ENCODE measurements around the gene FAM237B. TPM values are rescaled to one million over a fixed set of nuclear protein-coding genes. Genes with fewer than 3 reads are reported as not detected.

FAM237B gene
- total RNA-seq, 1 experiment from 2014 or later, result not detected

GRCh38 chr7:90349305-90349704, 28.2 kb upstream of the FAM237B start:
- H3K27ac Mint-ChIP-seq (ENCODE audit: unreplicated experiment), result peak overlapping the region; percentile 45
- H3K36me3 Mint-ChIP-seq (ENCODE audit: insufficient read depth, unreplicated experiment), result peaks cover 6% of the 10 kb centered on the region
- H3K4me1 ChIP-seq, result peaks cover 15% of the 10 kb centered on the region
- H3K36me3 ChIP-seq (ENCODE audit: control insufficient read depth, insufficient read depth, low read length), result no peaks in the 10 kb centered on the region
- BruUV-seq (replicated peaks), result no TSS peak
- intact Hi-C loops (cut with micrococcal nuclease; ENCODE audit: unreplicated experiment), result loop anchor here (5.0 kb wide), 1 partner anchor 197 kb away; the partner anchor contains the start of gene STEAP1
- no peaks in the 10 kb centered on the region for H3K27me3 ChIP-seq (replicated peaks; ENCODE audit: control insufficient read depth, insufficient read depth, low read length)
- no peaks in the 10 kb centered on the region for H3K9me3 ChIP-seq
- peaks cover 32% of the 10 kb centered on the region for H3K4me1 Mint-ChIP-seq (ENCODE audit: low read depth, unreplicated experiment)
- H3K4me3 ChIP-seq (ENCODE audit: low read depth, low read length), result no peak overlapping the region
- peak in 1 of 2 experiments; percentile 50 for DNase-seq
- TF ChIP-seq CTCF (IDR thresholded peaks at IDR 0.05; ENCODE audit: insufficient read depth in 1 of 2, low read depth in 1 of 2, low read length in 1 of 2, severe bottlenecking in 1 of 2, unreplicated experiment in 1 of 2), result no peak
- ChIA-PET POLR2A (no interaction called here), CTCF (no interaction called here)
- no peaks in the 10 kb centered on the region for H3K27me3 Mint-ChIP-seq (ENCODE audit: insufficient read depth, unreplicated experiment)
- peak overlapping the region; percentile 30 for H3K4me3 Mint-ChIP-seq (ENCODE audit: unreplicated experiment)
- no peaks in the 10 kb centered on the region for H3K9me3 Mint-ChIP-seq (ENCODE audit: unreplicated experiment)

- intact Hi-C loops (cut with micrococcal nuclease; ENCODE audit: unreplicated experiment), result loop anchor here (5.0 kb wide), 1 partner anchor 195 kb away; the partner anchor contains the start of gene STEAP1
- Mint-ChIP-seq H3K4me1 (ENCODE audit: low read depth, unreplicated experiment) (peaks cover 32% of the 10 kb centered on the region), H3K36me3 (ENCODE audit: insufficient read depth, unreplicated experiment) (peaks cover 6% of the 10 kb centered on the region), H3K27me3 (ENCODE audit: insufficient read depth, unreplicated experiment) (no peaks in the 10 kb centered on the region), H3K4me3 (ENCODE audit: unreplicated experiment) (peak overlapping the region; percentile 86), H3K27ac (ENCODE audit: unreplicated experiment) (no peak overlapping the region), H3K9me3 (ENCODE audit: unreplicated experiment) (no peaks in the 10 kb centered on the region)
- no peak for TF ChIP-seq CTCF (IDR thresholded peaks at IDR 0.05; ENCODE audit: insufficient read depth in 1 of 2, low read depth in 1 of 2, low read length in 1 of 2, severe bottlenecking in 1 of 2, unreplicated experiment in 1 of 2)
- H3K9me3 ChIP-seq, result no peaks in the 10 kb centered on the region
- peaks cover 15% of the 10 kb centered on the region for H3K4me1 ChIP-seq
- BruUV-seq (replicated peaks), result no TSS peak
- no peaks in the 10 kb centered on the region for H3K27me3 ChIP-seq (replicated peaks; ENCODE audit: control insufficient read depth, insufficient read depth, low read length)
- no peak for DNase-seq
- no peaks in the 10 kb centered on the region for H3K36me3 ChIP-seq (ENCODE audit: control insufficient read depth, insufficient read depth, low read length)
- H3K4me3 ChIP-seq (ENCODE audit: low read depth, low read length), result peak overlapping the region; percentile 86
- POLR2A ChIA-PET, result no interaction called here
- CTCF ChIA-PET, result no interaction called here
Observed at GRCh38 chr7:90347759-90348158, 26.7 kb upstream of the FAM237B start.

- ChIA-PET CTCF (interaction anchor here (0.6 to 1.4 kb wide), 4 partner anchors 15 to 62 kb away, joined by 3 to 4 read pairs (median 3); no protein-coding TSS in a partner anchor), POLR2A (no interaction called here)
- Mint-ChIP-seq H3K27ac (ENCODE audit: unreplicated experiment) (peak within 1 kb of the TSS; percentile 94), H3K27me3 (ENCODE audit: insufficient read depth, unreplicated experiment) (no peaks in the 10 kb centered on the region), H3K4me1 (ENCODE audit: low read depth, unreplicated experiment) (peaks cover 32% of the 10 kb centered on the region), H3K36me3 (ENCODE audit: insufficient read depth, unreplicated experiment) (peaks cover 6% of the 10 kb centered on the region), H3K4me3 (ENCODE audit: unreplicated experiment) (peak within 1 kb of the TSS; percentile 86), H3K9me3 (ENCODE audit: unreplicated experiment) (no peaks in the 10 kb centered on the region)
- H3K36me3 ChIP-seq (ENCODE audit: control insufficient read depth, insufficient read depth, low read length), result no peaks in the 10 kb centered on the region
- DNase-seq, result peak; percentile 93 to 94
- H3K4me3 ChIP-seq (ENCODE audit: low read depth, low read length), result peak within 1 kb of the TSS; percentile 86
- intact Hi-C loops (cut with micrococcal nuclease; ENCODE audit: unreplicated experiment), result loop anchor here (1.0 to 5.0 kb wide), 3 partner anchors 57 to 194 kb away; partner anchors contain the start of genes CLDN12 and STEAP1
- TSS peak; percentile 77 for BruUV-seq (replicated peaks)
- peaks cover 15% of the 10 kb centered on the region for H3K4me1 ChIP-seq
- H3K27me3 ChIP-seq (replicated peaks; ENCODE audit: control insufficient read depth, insufficient read depth, low read length), result no peaks in the 10 kb centered on the region
- TF ChIP-seq CTCF (IDR thresholded peaks at IDR 0.05; ENCODE audit: insufficient read depth in 1 of 2, low read depth in 1 of 2, low read length in 1 of 2, severe bottlenecking in 1 of 2, unreplicated experiment in 1 of 2), result peak; percentile 67 to 82
- no peaks in the 10 kb centered on the region for H3K9me3 ChIP-seq
Observed at GRCh38 chr7:90346336-90347125, 25.4 kb upstream of the FAM237B start, which contains the start of gene GTPBP10. Gene GTPBP10, plus strand, starts transcription at chr7:90346716. Its CDS starts 26 bp downstream, at chr7:90346742.

Data from Caco-2 (cell line).